Transverse colon (tissue), 4 donors: ENCODE results near the gene BLTP3A.

Source experiments
- CTCF ChIP-seq, 5 experiments: fragments of 200-600 bp in 3 of 5; fragments of 450-650 bp in 2 of 5; sonication (generic) in 3 of 5; IDR thresholded peaks; 1 replicate in 2 of 5; 2 replicates in 3 of 5; pipeline ENCODE4 v1.5.1; 2016 to 2017; ENCODE audit warnings: antibody characterized with exemption in 5 of 5, inconsistent platforms in 3 of 5, mild to moderate bottlenecking in 2 of 5, moderate library complexity in 1 of 5
- POLR2A ChIP-seq: fragments of 450-650 bp; IDR thresholded peaks from one replicate; pipeline ENCODE4 v1.6.1; 2016; ENCODE audit warnings: antibody characterized with exemption, mild to moderate bottlenecking, moderate library complexity
- POLR2AphosphoS5 ChIP-seq, 3 donors: sonication (generic); formaldehyde crosslinking; IDR thresholded peaks; one replicate each; pipeline ENCODE4 v1.6.1; 2016; ENCODE audit warnings: antibody characterized with exemption in 3 of 3

- TF ChIP-seq CTCF (IDR thresholded peaks at IDR 0.05), result no peak
- no peak for TF ChIP-seq POLR2A
- TF ChIP-seq POLR2AphosphoS5 (IDR thresholded peaks at IDR 0.05), result no peak
Measured at GRCh38 chr6:34837528-34837927, 45.6 kb downstream of the BLTP3A start.
